NCI-H2171 treated with DMSO at 0.1 percent for 48 hours (cell line): ENCODE data around the gene CCDC12.

Source experiments
- DNase-seq: peaks from one replicate; lab custom pipeline; 2025; lab: John Stamatoyannopoulos, UW

Gene CCDC12

DNA sequence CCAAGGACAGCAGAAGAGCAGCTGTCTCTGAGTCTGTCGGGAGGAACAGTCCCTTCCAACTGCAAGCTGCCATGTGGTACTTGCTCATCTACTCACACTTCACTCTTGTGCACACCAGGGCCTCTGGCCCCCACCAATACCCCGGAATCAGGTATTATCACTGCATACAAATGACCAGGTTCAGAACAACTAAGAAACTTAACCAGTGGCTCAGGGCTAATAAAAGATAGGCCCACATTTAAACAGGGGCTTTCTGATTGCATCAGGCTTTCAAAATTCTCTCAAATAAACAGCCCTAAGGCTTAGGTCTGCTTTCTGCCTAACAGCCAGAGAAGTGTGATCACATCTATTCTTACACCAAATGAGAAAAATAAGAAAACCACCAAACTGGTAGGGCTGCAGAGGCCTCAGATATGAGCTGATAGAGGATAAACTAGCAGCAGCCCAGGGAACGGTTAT, 20.7 kb downstream of the CCDC12 start:
- no peak for DNase-seq

DNA sequence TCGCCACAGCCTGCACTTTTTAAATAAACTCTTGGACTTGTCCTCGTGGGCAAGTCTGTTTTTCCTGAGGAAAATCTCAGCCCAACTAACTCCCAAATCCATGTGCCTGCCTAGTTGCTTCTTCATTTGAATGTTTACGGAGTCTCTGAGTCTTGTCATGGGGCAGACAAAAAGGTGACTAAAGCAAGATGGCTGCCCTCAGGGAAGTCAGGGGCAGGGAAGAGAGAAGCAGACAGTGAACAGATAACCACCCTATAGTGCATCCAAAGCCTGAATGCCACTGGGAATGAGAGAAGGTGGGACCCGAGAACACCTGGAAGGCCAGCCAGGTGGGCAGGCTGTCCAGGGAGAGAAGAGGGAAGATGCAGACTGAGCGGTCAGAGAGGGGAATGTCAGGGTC, 21.4 kb downstream of the CCDC12 start:
- DNase-seq, result no peak

DNA sequence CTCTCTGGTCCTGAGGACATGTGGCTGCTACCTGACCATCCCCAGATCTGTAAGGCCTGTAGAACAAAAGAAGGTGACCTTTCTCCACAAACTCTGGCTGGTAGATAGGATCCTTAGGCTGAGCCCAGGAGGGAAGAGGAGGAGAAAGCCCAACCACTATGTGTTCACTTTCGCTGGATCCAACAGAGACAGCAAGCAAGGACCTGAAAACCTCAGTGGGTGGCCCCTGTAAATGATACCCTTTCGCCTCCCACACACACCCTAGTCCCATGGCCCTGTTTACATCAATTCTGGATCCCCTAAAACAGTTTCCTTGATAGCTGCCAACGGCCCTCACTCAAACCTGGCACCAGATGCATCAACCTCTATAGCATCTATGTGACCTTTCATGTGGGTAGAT, 22.4 kb downstream of the CCDC12 start:
- no peak for DNase-seq

DNA sequence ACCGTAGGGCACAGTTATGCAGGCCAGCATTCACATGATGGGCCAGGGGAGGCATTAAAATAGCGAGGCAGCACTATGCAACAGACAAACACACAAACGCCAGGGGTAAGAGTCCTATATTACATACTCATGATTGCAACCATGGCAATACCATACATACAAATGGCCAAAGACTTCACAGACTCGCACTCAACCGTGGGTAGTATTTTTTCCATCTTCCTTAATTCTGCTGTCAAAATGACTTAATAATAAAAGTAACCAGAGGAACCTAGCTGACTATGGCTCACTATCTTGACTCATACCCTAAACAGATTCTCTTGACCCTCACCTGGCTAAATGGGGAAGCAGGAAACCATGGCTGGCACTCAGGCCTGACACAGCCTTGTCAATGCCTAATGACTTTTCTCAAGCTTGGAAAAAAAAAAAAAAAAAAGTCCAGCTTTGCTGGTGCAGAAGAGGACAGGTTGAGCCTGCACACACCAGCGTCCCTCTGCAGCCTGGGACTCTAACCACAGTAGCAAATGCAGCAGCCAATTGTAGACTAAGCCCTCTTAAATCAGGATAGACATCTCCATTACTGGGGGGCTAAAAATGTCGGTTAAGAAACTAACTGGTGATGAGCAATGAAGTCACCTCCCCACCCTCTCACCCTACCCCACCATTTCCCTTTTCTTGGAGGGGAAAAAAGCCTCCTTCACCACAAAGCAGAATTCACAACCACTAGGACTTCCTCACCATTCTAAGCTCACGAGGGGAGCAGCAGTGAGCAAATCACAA, 23.1 kb downstream of the CCDC12 start:
- DNase-seq, result no peak

DNA sequence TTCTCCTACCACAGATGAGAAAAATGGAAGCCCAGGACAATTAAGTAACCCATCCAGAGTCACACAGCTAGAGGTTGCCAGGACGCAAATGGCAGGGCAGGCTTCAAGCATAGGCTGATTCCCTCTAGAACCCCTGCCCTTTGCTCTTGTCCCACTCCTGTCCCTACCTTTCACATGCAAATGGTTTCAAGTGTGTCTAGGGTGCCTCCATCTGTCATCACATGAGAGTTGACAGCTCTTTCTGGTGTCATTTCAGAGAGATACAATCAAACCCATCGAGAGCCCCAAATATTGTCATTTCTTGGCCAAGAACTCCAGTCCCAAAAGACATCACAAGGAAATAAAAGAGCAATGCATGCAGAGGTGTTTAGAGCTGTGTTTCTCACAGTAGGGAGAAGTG, 23.7 kb downstream of the CCDC12 start:
- no peak for DNase-seq

DNA sequence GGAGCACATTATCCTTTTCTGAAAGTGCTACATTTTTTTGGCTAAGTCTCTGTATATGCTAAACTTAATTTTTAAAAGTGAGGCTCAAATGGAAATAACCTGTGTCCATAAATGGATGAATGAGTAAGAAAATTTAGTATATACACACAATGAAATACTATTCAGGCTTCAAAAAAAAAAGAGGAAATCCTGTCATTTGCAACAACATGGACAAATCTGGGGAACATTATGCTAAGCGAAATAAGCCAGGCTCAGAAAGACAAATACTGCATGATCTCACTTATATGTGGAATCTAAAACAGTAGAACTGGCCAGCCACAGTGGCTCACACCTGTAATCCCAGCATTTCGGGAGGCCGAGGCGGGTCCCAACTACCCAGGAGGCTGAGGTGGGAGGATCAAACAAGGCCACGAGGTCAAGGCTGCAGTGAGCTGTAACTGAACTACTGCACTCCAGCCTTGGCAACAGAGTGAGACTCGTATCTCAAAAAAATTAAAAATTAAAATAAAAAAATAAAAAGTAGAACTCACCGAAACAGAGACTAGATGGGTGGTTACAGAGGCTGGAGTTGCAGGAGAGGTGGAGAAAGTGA, 25.8 kb downstream of the CCDC12 start:
- DNase-seq, result no peak

DNA sequence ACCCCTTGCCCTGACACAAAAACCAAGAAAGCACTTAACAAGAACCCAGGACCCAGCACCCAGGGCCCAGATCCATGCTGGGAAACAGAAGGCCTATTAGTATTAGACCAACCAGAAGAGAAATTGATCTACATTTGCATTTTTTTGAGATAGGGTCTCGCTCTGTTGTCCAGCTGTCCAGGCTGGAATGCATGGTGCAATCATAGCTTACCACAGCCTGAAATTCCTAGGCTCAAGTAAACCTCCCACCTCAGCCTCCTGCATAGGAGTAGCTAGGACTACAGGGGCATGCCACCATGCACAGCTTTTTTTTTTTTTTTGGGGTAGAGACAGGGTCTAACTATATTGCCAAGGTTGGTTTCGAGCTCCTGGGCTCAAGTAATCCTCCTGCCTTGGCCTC, 26.4 kb downstream of the CCDC12 start:
- no peak for DNase-seq

DNA sequence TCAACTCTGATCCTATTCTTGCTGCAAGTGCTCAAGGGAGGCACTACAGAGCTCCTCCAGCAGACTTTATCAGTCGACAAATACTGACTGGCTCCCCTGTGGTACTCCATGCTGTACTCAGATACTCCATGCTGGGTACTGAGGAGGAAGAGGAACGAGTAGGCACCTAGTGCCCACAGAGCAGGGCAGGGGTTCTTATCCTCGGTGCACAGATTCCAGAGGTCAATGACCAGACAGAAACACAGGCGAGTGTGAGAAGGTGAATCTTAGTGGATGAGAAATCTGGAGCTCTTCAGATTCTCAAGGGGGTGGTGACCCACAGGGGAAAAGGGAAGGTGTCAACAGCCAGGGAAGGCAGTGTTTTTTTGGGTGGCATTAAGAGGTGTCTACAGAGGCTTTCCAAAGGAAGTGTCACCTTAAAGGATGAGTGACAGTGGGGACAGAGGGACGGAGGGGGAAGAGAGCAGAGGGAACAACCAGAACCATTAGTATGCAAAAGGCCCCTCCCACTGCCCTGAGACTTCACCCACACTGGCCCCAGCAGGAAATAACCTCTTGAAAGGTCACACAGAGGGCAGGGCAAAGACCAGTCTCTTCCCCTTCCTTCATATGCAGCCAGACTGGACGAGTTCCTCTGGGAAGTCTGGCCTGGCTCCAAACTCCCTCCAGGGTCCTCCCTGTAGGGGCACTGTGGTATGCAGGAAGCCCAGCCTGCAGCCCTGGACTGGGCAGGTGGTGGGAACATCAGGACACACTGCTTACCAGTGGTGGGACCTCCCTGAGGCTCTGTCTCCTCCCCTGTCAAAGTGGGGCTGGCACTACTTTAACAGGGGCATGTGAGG, 27.5 kb downstream of the CCDC12 start:
- DNase-seq, result no peak

DNA sequence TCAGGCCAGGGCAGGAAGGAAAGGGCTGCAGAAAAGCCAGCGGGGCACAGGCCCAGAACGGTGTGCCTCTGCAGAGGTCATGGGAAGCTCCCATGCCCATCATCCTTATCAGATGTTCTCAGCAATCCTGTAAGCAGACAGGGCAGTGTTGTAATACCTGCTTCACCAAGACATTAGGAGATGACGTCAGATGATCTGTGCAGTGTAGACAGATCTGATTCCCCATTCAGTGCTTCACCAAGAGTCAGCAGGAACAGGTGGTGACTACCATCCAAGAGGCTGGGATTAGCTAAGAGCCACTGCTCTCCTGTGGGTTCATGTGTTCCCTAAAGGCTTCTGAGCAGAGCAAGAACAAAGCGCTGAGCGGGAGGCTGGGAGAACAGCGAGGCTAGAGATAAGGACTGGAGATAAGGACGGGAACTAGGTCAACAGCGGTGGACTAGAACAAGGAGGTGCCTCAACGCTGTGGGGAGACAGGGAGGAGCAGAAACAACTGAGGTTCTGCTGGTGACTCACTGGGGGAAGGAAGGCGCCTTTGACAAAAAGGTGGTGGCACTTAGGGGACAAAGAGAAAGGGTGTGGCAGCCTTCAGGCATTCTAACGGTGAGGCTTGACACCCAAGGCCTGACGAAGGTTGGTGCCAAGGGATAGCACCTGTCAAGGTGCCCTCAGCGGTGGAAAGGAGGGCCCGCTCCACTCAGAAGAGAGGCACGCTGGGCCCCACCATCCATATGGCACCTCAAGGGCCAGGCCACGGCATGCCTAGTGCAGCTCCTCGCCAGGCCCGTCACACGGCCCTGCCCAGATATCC, 28.4 kb downstream of the CCDC12 start:
- peak; percentile 59 for DNase-seq

DNA sequence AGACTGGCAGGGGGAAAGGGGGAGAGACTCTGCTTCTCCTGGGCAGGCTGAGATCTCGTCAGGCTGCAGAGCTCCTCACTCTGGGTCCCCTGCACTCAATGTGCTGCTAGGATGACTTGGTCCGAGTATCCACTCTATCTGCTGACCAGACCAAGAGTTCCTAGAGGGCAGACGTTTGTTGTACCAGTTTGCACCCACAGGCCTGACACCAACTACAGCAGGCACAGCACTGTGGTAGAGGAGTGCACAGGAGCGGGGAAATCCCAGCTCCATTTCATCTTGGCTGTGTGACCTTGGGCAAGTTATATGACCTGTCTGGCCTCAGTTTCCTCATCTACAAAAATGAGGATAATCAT, 29.0 kb downstream of the CCDC12 start:
- no peak for DNase-seq

DNA sequence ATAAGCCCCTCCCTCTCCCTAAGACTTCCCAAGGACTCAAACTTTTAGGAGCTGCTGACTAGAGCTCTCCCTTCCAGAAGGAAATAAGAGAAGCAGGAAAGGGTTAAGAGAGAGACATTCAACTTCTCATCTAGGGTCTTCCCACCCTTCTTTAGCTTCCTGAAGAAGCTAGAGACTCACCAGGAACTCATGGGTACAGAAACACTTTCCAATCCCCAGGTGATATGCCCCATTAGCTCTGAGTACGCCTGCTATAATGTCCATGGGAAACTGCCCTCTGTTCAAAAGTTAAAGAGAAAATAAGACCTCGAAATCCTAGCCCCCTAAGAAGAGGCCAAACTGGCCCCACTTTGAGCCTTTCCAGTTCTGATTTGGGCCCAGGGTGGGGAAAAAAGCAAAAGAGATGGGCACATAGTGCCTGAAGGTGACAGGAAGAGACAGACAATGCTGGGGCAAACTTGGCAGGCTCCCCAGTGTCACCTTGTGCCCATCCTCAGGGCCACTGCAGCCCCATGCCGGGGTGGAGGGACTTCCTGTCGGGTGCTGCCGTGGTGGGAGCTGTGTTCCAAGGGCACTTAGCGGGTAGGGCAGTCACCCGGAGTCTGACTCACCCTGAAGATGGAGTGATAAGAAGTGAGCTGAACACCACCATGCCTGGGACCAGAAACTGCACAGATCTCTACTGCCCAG, 29.5 kb downstream of the CCDC12 start:
- DNase-seq, result no peak

DNA sequence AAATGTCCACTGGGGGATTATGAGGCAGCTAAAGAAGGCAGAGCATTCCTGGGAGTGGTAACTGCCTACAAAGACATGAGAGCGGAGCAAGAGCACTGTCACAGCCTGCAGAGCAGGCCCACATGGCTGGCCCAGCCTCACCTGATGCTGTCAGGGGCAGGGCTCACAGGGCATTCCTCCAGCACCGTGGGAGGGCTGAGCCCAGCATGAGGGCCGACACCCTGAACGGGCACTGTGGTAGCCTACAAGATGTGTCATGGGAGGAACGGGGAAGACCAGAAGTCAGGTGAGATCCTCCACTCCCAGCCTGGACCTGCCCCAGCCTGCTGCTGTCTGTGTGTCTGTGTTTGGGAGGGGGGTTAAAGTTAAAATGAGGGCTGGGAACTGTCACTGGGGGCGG, 30.1 kb downstream of the CCDC12 start:
- no peak for DNase-seq

DNA sequence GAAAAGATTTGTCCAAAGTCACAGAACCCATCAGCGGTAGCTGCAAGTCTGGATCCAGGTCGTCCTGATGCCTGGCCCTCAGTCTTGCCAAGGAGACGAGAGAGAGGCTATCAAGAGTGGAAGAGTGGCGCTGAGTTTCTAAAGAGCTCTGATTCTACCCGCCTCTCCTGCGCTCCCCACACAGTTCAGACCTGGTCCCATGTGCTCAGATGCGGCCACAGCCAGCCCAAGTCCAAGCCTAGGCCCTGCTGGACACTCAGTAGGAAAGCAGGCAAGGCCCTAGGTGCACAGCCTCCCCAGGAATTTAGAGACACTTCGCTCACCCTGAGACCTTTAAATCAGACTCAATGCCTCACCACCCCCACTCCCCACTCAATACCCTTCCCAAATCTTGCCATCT, 32.4 kb downstream of the CCDC12 start:
- DNase-seq, result no peak

DNA sequence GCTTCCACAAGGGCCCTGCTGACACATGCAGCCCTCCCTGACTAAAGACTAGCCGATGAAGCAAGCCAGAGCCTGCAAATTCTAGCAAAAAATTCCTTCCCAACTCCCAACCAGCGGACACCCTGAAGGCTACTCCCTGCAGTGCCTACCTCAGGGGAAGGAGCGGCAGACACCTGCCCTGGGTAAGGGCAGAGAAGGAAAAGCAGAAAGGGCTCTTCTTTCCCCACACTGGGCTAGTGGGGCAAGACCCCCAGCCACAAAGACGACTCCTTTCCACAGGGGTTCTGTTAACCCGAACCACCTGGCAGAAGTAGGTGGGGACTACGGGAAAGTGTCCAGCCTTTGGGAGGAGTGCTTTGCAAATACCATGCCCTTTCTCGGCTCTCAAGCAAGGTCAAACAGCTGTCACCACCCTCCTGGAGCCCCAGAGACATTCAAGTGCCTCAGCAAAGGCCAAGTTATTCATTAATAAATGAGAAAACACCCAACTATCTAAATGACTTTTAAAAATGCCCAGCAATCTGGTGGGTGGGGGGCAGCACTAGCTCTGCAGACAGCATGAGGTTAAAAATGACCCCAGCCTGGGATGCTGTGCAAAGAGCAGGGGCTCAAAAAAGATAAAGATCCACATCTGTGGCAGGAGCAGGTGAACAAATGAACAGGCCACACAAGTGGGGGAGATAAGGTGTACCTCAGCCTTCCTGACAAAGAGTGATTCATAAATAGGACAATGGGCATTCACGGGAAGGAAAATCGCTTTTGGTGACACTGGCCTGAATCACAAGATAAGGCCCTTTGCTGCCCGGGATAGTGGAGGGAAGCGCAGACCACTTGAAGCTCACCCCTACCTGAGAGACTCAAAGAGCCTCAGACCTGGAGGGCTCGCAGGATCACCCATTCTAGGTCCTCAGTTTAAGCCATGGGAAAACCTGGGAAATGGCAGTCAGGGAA, 33.0 kb downstream of the CCDC12 start:
- DNase-seq, result no peak

DNA sequence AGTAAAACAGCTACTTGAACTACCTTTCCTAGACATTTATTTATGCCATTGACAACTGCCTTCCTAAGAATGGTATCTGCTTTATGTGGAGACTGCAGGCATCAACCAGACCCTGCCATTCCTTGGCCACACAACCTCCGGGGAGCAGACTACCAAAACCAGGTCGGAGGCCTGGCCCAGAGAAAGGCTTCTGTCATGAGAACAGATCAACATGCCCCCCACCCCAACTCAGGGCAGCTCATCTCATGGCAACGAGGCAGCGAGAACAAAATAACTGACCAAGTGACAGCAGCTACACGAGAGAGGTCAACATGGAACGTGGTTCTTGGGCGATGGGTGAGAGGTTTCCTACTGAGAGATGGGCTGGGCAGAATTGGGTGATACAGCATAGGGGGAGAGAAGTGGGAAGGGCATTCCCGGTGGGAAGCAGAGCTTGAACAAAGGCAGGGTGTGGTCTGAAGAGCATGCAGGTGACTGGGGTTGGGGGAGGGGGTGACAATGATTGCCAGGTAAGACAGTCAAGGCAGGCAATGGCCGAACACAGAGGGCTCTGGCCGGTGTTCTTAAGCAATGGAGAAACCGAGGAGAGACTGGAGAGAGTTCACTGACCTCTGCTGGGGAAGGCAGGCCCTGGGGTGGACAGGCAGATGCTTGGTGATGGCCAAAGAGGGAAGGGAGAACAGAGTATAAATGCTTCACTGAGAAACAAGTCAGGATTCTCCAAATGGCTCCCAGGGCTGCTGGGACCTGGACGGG, 33.9 kb downstream of the CCDC12 start:
- no peak for DNase-seq

DNA sequence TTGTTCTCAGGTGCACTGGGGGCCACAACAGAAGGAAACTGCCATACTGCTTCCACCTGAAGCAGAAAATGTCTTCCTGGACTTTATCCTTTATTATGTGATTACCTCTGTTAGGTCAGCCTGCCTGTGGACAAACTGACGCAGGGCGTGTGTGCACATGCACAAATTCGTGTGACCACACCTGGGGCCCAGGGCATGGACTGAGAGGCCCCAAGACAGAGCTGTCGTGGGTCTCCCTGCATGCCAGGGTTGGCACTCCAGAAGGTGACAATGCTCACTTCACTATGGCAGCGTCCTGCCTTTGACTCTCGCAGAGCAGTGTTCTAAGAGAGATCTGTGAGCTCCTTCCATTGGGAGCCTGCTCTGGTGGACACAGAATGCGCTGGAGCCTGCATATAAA, 34.5 kb downstream of the CCDC12 start:
- no peak for DNase-seq

DNA sequence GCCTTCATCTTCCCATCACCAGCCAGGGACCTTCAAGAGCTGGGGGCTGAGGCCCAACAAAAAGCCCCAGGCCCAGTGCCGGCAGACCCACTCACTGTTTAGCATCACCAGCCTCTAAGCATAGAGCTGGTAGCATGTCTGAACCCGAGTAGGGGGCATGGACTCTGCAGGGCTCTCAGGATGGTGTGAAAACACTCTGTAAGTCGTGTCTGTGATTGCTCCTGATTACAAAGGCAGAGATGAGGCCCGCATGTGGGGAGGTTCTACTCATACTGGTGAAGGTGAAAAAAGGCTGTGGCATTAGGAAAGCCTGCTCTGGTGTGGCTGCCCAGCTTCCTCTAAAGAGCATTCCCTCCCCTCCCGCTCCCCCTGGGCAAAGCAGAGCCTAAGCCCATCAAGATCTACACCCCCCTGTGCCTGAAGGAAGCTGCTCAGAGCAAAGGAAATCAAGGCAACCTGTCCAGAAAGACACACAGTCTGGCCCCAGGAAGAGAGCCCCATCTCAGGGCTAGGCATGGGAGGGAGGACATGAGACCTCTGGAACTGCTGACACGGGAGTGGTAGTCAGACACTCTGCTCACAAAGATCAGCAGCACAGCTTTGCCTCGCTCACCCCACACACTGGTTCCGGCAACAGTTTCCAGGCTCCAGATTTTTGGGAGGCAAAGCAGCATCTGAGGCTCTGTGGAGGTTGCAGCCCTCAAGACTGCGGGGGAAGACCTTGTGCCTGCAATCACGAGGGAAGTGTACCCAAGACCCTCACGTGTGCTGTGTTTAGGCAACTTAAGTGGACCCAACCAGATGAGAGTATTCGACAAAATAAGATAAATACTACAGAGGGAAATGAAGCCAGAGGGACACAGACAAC, 36.7 kb downstream of the CCDC12 start:
- DNase-seq, result no peak

DNA sequence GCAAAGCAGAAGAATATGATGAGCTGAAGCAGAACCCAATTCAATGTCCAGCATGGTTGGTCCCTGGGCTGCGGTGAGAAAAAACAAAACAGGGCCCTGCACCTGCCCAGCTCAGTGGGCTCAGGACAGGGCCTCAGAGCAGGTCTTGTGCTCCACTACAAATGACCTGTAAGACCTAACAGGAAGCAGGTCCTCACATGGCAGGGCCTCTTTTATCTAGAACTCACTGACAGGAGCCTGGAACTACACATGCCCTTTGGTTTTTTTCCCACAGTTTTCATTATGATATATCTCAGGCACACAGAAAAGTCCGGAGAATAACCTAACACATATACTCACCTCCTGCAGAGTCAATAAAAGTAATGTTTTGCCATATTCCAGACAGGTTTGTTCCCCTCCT, 38.4 kb downstream of the CCDC12 start:
- DNase-seq, result no peak
